ENCODE measurements around the gene KRT71.

Gene KRT71

DNA sequence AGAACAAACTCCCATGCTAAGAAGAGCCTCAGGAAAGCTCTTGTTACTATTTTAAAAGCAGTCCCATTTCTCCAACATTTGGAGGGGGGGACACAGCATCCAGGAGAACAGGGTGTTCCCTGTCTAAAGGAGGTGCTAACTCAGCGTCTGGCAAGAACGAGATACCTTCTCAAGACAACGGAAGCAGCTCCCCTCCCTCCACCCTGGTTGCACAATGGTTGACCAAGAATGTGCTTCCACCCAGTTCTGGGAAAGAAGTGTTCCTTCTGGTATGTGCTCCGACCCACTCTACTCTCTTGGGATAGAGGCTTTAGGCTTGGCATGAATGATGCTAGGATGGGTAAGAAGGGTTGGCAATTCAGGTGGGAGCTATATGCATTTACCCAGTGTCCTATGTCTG, 58.4 kb downstream of the KRT71 start:
- no peak for DNase-seq

DNA sequence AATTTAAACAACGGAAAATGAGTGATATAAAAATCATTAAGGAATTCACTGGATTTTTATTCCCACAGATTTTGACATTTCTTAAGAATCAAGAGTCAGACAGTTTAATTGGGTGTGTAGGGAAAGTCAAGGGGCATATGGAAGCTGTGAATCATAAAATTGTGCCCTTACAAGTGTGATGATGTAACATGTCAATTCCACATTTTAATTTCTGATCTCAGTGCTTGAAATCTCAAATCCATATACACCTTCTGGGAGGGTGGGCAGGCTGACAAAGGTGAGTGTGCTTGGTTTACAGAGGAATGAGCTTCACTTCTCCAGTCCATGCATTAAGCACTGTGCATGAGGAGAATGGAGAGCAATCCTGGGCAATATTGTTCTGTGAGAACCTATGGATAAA, 58.8 kb downstream of the KRT71 start:
- DNase-seq, result no peak
